Mesodermal cell (in vitro differentiated cells): ENCODE results near the gene CCDC88C.

Source experiments
- H3K27ac ChIP-seq: 2 replicates; pipeline ENCODE4 v1.7.0; 2013; ENCODE audit warnings: mild to moderate bottlenecking, low read depth, low read length, moderate library complexity; ENCODE audit not compliant: severe bottlenecking
- H3K36me3 ChIP-seq: 2 replicates; pipeline ENCODE4 v1.7.1; 2013; ENCODE audit warnings: mild to moderate bottlenecking, low read length, moderate library complexity; ENCODE audit not compliant: control insufficient read depth, insufficient read depth
- H3K4me1 ChIP-seq: one replicate; pipeline ENCODE4 v1.7.1; 2013; ENCODE audit warnings: mild to moderate bottlenecking, low read length; ENCODE audit not compliant: insufficient read depth, control insufficient read depth, poor library complexity, severe bottlenecking
- H3K4me3 ChIP-seq: 2 replicates; pipeline ENCODE4 v1.7.0; 2013; ENCODE audit warnings: low read length, control low read depth, mild to moderate bottlenecking; ENCODE audit not compliant: insufficient read depth, poor library complexity, severe bottlenecking; ENCODE audit errors: extremely low read depth
- H3K9me3 ChIP-seq: 2 replicates; pipeline ENCODE4 v1.7.1; 2013; ENCODE audit warnings: mild to moderate bottlenecking, low read length, moderate library complexity; ENCODE audit not compliant: control insufficient read depth
- WGBS, 2 experiments: methylation state at CpG; one replicate each; pipeline ENCODE4 v1.1.5; 2013; ENCODE audit warnings: missing lambda C conversion rate in 2 of 2; ENCODE audit not compliant: insufficient coverage in 2 of 2; 5-methylcytosine and 5-hydroxymethylcytosine counted together

CCDC88C gene

DNA sequence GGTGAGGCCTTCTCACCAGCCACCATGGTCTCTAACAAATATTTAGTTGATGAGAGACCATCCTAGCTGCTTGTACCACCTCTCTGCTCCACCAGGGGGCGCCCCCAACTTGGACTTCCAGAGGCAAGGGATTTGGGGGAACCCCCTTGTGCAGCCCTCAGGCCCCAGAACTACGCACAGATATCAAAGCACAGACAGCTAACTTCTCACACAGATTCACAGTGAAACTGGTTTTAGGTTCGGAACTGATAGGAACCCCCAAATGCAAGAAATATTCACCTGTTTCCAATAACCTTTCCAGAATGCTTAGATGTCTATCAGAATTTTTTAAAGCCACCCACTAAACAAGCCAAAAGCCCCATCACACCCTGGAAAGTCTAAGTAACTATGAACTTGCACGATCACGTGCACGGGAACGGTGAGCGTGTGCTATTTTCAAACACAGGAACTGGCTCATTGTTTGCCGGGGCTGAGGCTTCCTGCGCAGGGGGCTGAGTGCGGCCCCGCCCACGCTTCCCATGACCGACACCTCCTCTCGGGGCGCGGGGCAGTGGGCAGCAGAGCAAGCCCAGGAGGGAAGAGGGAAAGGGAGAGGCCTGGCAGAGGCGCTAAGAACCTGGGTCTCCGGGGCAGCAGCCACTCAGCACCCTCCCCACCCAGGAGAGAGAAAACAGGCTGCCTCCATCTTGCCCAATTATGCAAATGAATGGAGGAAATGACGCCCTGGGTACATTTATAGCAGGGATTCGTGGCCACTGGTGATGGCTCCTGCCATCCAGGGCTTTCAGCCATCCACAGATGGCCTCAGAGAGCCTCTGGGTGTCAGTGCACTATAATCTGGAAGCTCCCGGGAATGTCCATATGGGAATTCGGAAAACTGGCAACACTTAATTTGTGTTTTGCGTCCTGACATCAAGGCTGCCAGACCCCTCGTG is 93.7 kb downstream of the CCDC88C start:
- Histone ChIP-seq H3K27ac (peak overlapping the region; percentile 46), H3K4me3 (no peak overlapping the region), H3K36me3 (peaks cover 8% of the 10 kb centered on the region), H3K9me3 (no peaks in the 10 kb centered on the region), H3K4me1 (no peaks in the 10 kb centered on the region)
- WGBS, 2 experiments = 72 to 77% methylated on average over 14 to 22 of the region's 25 CpGs

DNA sequence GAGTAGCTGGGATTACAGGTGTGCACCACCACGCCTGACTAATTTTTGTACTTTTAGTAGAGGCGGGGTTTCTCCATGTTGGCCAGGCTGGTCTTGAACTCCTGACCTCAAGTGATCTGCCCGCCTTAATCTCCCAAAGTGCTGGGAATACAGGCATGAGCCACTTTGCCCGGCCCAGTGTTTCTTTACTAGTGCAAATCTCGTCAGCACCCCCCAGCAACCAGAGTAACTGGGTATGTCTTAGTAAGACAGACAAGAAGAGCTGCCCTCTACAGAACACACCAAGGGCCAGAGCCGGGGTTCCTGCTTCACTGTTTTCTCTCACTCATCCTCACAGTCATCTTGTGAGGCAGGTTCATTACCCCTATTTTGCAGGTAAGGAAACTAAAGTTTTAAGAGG is 94.6 kb downstream of the CCDC88C start:
- Histone ChIP-seq H3K4me1 (no peaks in the 10 kb centered on the region), H3K27ac (no peak overlapping the region), H3K9me3 (no peaks in the 10 kb centered on the region), H3K4me3 (no peak overlapping the region), H3K36me3 (peaks cover 8% of the 10 kb centered on the region)
- 92 to 93% methylated on average over 5 to 6 of the region's 6 CpGs for WGBS, 2 experiments

DNA sequence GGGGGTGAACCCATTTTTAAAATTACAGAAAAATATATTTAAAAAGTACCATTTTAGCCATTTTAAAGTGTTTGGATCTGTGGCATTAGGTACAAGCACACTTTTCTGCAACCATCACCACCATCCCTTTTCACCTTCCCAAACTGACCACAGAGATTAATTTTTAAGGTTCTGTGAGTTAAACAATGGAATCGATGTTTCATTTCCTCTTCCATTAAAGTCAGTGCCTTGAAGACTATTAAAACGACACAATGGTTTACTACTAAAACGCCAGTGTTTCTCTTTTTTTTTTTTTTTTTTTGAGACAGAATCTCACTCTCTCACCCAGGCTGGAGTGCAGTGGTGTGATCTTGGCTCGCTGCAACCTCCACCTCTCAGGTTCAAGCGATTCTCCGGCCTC is 95.0 kb downstream of the CCDC88C start:
- Histone ChIP-seq H3K36me3 (peaks cover 8% of the 10 kb centered on the region), H3K4me3 (no peak overlapping the region), H3K27ac (no peak overlapping the region), H3K9me3 (no peaks in the 10 kb centered on the region), H3K4me1 (no peaks in the 10 kb centered on the region)
- WGBS, 2 experiments = 94 to 100% methylated on average over 3 of the region's 6 CpGs

DNA sequence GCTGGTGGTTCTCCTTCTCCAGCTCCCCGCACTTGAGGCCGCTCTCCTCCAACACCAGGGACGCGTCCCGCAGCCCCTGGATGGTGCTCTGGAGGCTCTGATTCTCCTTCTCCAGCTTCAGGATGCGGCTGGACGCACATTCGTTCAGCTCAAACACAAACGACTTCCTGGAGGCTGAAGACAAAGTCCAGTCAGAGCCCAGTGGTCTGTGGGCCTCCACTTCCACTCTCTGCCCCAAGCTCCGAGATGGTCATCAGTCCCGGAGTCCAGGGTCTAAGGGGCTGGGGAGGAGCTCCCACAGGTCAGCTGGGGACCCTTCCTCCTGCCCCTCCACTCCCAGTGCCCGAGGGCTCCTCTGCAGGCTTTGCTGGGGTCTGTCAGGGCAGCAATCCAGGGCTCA is 96.5 kb downstream of the CCDC88C start:
- Histone ChIP-seq H3K9me3 (no peaks in the 10 kb centered on the region), H3K4me3 (no peak overlapping the region), H3K4me1 (no peaks in the 10 kb centered on the region), H3K36me3 (peaks cover 15% of the 10 kb centered on the region), H3K27ac (no peak overlapping the region)
- 93% methylated on average over 9 to 12 of the region's 12 CpGs for WGBS, 2 experiments

DNA sequence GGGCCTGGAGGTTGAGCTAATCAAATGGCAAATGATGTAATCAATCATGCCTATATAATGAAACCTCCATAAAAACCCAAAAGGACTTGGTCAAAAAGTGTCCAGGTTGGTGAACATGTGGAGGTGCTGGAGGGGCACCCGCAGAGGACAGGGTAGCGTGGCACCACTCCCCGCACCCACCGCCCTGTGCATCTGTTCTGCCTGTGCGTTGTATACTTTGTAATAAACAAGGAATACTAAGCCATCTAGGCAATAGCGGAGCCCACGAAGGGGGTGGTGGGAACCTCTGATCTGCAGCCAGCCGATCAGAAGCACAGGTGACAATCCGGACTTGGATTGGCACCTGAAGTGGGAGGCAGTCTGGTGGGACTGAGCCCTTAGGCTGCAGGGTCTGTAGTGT is 97.4 kb downstream of the CCDC88C start:
- Histone ChIP-seq H3K4me3 (no peak overlapping the region), H3K27ac (no peak overlapping the region), H3K9me3 (no peaks in the 10 kb centered on the region), H3K4me1 (no peaks in the 10 kb centered on the region), H3K36me3 (peaks cover 19% of the 10 kb centered on the region)
- WGBS, 2 experiments = 94 to 98% methylated on average over 8 to 9 of the region's 9 CpGs

DNA sequence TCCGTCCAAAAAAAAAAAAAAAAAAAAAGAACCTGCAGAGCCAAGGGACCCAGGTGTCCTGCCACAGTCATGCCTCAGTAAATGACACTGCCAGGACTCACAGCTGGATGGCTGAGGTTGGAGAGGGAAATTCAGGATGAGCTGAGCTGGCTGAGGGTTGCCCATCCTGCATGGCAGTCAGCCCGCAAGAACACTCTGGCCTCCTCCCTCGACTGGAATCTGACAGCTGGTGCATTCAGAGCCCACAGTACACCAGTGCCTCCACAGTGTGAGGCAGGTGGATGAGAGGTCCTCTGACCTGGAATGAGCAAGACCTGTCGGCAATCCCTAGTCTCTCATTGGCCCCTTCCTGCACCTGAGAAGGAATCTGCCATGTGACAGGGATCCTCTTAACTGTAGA is 98.7 kb downstream of the CCDC88C start:
- Histone ChIP-seq H3K4me3 (no peak overlapping the region), H3K4me1 (no peaks in the 10 kb centered on the region), H3K9me3 (peaks cover 1% of the 10 kb centered on the region), H3K27ac (no peak overlapping the region), H3K36me3 (peaks cover 28% of the 10 kb centered on the region)
- 88 to 96% methylated on average over 3 of the region's 4 CpGs for WGBS, 2 experiments

DNA sequence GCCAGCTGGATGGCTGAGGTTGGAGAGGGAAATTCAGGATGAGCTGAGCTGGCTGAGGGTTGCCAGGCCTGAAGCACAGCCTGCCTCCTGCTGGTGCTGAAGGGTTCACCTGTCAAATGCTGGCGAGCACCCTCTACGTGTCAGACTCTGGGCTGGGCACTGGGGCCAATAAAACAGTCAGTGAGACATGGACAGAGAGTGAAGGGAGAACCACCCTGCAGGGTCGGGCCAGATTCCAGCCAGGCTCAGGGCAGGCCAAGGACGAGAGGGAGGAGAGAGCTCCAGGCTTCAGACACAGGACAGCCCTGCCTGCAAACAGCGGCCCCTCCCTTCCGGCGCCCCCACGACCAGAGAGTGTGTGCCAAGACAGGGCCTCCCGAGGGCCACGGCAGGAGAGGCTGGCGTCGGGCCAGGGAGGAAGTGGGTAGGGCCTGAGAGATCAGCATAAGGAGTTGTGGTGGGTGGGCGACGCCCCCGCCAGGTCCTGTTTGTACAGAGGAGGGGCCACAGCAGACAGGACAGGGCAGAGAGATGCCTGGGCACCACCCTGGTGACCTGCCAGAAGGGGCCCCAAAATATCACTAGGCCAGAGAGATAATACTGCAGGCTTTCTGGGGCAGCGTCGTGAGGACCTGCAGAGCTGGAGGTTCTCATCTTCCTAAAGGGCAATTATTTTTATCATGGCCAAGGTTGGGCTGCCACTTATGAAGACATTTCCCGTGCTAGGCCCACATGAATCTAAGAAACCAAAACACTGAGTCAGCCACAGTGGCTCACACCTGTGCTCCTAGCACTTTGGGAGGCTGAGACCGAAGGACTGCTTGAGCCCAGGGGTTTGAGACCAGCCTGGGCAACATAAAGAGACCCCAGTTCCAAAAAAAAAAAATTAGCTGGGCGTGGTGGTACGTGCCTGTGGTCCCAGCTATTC is 100.0 kb downstream of the CCDC88C start:
- WGBS, 2 experiments = 92% methylated on average over 18 to 20 of the region's 21 CpGs
- H3K9me3 ChIP-seq = peaks cover 3% of the 10 kb centered on the region
- peaks cover 34% of the 10 kb centered on the region for H3K36me3 ChIP-seq
- no peak overlapping the region for H3K27ac ChIP-seq
- no peak overlapping the region for H3K4me3 ChIP-seq
- no peaks in the 10 kb centered on the region for H3K4me1 ChIP-seq

DNA sequence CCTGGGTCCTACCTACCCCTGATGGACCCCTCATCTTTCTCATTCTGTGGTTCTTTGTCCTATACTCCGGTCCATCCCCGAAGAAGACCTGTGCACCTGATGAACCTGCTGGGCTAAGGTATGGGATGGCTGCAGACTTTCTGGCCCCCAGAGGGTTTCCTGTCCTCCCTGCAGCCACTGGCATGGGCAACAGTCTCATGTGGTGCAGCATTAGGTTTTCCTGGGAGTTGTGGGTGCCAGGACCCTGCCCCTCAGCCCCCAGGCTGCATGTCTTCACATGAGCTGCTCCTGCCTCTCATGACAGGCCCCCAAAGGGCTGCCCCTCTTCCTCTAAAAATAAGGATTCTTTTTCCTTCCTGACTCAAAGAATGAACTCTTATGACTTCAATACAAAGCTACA is 100.9 kb downstream of the CCDC88C start:
- no CpG with 5 or more reads among the region's 2 CpGs for WGBS, 2 experiments
- H3K36me3 ChIP-seq = peaks cover 34% of the 10 kb centered on the region

DNA sequence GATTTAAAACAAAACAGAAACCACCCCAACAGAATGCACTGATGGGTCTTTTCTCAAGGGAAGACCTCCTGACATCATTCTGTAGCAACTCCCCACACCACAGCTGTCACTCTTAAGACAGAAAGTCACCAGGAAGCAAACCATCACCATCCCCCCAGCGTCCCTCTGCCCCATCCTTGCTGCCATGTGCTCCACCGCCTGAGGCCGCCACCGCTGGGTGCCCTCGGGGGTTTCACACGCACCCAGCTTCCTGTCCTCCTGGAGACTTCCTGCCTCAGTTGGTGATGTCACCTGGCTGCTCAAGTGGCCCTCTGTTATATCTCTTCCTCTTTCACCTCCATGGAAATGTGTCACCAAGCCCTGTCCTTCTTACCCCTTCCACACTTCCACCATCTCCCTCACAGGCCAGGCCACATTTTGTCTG is 101.8 kb downstream of the CCDC88C start:
- Histone ChIP-seq H3K4me3 (no peak overlapping the region), H3K4me1 (no peaks in the 10 kb centered on the region), H3K9me3 (peaks cover 3% of the 10 kb centered on the region), H3K27ac (no peak overlapping the region), H3K36me3 (peaks cover 34% of the 10 kb centered on the region)
- 95 to 98% methylated on average over 6 of the region's 6 CpGs for WGBS, 2 experiments

More for the DNA sequence above, 100.9 kb downstream of the CCDC88C start:
- Histone ChIP-seq H3K4me1 (no peaks in the 10 kb centered on the region), H3K27ac (no peak overlapping the region), H3K9me3 (peaks cover 3% of the 10 kb centered on the region), H3K4me3 (no peak overlapping the region)

DNA sequence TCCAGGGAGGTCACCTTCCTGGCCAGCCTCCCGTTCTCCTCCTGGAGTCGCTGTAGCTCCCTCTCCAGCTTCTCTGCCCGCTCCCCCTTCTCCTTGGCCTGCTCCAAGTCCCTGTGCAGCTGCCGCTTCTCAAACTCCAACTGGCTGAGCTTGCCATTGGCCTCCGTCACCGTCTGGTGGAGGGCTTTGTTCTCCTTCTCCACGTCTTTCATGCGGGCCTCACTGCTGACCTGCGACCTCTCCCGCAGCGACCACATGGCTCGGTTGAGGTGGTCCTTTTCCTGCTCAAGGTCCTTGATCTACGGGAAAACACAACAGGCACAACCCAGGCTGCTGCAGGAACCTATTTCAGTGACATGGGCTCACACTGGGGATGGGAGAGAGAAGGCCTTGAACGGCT is 103.8 kb downstream of the CCDC88C start:
- H3K9me3 ChIP-seq = peaks cover 3% of the 10 kb centered on the region
- no peak overlapping the region for H3K4me3 ChIP-seq
- H3K27ac ChIP-seq = no peak overlapping the region
- peaks cover 31% of the 10 kb centered on the region for H3K36me3 ChIP-seq
- 92 to 94% methylated on average over 13 to 14 of the region's 14 CpGs for WGBS, 2 experiments
- no peaks in the 10 kb centered on the region for H3K4me1 ChIP-seq
